ENCODE measurements around the gene NCOA3.
"Not testable (repeated sequence)": the region's sequence is repeated elsewhere in the genome, so short reads cannot be mapped to it uniquely, and the experiment has no call there.

Gene NCOA3

DNA sequence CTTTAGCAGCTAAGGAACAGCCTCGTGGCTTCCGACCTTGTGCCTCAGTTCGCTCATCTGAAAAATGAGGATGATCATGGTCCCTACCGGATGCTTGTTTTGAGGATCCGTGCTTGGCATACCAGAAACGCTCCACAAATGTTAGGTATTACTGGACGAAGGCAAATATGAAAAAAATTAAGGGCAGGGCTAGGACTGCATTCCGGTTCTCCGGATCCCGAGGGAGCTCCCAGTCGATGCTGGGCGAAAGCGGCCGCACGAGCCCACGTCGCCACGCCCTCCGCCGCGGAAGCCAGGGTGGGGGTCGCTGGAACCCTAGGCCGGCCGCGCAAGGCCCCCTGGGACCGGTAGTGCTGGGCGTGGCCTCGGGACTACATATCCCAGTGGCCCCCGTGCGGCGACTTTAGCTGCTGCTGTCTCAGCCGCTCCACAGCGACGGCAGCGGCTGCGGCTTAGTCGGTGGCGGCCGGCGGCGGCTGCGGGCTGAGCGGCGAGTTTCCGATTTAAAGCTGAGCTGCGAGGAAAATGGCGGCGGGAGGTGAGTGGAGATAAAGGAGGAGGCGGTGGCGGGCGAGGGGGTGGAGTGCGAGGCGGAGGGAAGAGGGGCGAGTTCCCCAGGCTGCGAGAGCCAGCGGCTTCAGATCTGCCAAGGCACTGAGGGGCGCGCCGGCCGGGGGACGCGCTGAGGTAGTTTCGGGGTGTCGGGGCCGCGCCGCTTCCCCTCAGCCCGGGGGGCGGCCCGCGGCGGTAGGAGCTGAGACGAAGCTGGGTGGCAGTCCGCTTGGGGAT is at the start of gene NCOA3:
Gene NCOA3, plus strand, starts transcription at position 406 of the 789 bp plus-strand sequence. CDS start 120,361 bp downstream, outside the sequence.
- DNase-seq: peak; percentile 92

DNA sequence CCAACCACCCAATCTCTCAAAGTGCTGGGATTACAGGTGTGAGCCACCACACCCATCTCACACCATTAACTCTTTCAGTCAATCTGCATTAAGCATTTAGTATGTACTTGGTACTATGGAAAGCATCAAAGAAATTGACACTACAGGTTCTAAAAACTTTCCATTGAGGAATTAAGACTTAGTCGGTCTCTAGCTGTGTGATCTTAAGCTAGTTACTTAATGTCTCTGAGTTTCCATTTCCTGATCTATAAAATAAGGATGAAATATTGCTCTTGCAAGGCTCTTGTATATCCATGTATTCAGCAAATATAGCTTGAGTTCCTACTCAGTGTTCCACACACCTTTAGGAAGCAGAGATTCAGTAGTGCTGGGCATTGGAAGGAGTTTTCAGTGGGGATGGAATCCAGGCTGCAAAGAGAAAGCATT is 48.9 kb upstream of the NCOA3 start:
- no peak for DNase-seq

- no peak for DNase-seq
Measured at GRCh38 chr20:47453167-47453782, 48.4 kb upstream of the NCOA3 start.

DNA sequence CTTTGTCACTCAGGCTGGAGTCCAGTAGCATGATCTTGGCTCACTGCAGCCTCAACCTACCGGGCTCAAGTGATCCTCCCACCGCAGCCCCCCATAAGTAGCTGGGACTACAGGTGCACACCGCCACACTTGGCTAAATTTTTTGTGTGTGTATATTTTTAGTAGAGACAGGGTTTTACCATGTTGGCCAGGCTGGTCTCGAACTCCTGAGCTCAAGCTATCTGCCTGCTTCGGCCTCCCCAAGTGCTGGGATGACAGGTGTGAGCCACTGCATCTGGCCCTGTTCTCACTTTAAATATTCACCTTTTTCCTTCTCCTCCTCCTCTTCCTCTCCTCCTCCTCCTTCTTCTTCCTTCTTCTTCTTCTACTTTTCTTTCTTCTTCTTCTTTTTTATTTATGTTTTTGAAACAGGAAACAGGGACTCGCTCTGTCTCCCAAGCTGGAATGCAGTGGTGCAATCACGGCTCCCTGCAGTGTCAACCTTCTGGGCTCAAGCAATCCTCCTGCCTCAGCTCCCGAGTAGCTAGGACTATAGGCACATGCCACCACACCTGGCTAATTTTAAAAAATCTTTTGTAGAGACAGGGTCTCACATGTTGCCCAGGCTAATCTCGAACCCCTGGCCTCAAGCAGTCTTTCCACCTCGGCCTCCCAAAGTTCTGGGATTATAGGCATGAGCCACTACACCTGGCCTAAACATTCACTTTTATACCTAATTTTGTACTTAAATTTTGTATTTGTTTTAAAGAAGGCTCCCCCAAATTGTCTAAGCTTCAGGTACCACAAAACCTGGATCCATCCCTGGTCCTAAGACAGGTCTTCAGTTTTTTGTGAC is 47.2 kb upstream of the NCOA3 start:
- no peak for DNase-seq

DNA sequence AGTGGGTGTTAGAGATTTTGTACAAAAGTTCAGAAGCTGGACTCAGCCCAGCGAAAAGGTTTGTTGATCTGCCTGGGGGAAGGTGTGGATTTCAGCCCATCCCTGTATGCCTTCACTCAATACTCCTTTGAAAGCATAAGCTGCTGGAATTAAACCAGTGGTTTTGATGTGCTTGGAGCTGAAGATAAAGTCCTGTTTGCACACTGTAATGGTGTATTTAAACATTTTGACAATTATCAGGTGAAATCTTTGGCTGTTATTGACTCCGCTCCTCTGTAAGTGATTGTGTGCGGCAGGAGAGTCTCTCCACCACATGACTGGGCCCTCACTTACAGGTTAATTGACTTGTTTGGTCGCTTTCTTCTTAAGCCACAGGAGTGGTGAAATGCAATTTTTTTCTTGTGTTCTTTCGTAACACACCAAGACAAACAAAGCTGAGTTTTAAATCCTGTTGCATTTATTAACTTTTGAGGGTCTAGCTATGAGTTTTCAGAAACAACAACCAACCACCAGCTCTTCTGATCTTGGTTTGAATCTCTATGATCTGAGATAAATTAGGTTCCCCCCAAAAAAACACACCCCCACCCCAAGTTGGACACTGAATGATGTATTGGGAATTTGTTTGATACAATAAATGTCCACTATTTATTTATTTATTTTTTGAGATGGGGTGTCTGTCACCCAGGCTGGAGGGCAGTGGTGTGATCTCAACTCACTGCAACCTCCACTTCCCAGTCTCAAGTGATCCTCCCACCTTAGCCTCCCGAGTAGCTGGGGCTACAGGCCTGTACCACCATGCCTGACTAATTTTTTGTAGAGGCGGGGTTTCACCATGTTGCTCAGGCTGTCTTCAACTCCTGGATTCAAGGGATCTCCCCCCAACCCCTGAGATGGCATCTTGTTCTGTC is 46.3 kb upstream of the NCOA3 start:
- no peak for DNase-seq

- no peak for DNase-seq
Measured at GRCh38 chr20:47456041-47456537, 45.6 kb upstream of the NCOA3 start.

DNA sequence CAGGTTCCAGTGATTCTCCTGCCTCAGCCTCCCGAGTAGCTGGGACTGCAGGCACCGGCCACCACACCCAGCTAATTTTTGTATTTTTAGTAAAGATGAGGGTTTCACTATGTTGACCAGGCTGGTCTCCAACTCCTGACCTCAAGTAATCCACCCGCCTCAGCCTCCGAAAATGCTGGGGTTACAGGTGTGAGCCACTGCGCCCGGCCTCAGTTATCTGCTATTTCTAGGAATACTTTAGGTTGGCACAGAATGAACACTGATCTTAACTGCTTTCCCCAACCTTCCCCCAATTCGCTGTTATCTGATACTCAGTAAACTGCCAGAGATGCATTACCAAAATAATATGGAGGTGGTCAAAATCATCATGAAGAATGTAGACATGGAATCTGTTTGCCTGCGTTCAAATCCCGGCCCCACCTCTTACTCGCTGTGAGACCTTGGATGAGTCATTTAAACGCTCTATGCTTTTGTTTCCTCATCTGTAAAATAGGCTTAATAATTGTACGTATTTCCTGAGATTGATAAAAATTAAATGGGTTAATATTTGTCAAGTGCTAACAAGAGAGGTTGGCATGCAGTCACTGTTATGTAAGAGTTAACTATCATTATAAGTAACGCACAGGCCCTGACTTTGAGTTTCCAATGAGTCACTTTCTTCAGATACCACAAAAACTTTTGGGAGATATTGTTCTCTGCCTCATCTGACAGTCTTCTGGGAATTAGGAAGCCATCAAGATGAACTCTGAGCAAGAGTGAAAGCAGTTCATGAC is 44.5 kb upstream of the NCOA3 start:
- DNase-seq: no peak

DNA sequence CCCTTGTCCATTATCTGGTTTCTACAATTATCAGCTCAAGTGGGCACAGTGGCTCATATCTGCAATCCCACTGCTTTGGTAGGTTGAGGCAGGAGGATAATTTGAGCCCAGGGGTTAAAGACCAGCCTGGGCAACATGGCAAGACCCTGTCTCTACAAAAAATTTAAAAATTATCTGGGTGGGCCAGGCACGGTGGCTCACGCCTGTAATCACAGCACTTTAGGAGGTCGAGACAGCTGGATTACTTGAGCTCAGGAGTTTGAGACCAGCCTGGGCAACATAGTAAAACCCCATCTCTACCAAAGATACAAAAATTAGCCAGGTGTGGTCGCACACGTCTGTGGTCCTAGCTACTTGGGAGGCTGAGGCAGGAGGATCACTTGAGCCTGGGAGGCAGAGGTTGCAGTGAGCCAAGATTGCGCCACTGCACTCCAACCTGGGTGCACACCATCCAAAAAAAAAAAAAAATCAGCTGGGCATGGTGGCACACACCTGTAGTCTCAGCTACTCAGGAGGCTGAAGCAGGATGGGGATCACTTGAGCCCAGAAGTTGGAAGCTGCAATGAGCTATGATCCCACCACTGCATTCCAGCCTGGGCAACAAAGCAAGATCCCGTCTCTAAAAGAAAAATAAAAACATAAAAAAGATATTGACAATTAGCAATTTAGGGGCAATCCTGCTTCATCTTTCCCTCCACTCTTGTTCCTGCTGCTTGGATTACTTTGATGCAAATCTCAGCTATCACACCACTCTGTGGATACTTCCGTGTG is 43.2 kb upstream of the NCOA3 start:
- not testable (repeated sequence) for DNase-seq

DNA sequence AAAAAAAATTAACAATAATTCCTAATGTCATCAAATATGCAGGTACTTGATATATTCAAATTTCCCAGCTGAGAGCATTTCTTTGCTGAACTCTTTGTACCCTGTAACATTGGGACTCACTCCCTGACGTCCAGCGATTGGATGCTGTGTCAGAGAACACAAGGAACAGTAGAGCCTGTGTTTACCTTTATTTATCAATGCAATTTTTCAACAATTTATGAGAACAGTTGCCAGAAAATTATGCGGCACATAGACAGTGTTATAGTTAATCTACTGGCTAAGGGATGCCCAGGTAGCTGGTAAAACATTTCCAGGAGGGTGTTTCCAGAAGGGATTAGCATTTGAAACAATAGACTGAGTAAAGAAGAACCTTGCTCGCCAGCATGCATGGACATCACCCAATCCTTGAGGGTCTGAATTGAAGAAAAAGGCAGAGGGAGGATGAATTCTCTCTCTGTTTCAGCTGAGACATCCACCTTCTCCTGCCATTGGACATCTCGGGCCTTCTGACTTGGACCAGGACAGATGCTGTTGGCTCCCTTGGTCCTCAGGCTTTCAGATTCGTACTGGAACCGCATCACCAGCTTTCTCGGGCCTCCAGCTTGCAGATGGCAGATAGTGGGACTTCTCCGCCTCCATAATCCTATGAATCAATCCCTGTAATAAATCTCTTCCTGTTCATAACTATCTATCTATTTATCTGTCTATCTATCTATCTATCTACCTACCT is 42.2 kb upstream of the NCOA3 start:
- DNase-seq: no peak

GRCh38 chr20:47460761-47461112 is 41.0 kb upstream of the NCOA3 start:
- not testable (repeated sequence) for DNase-seq

DNA sequence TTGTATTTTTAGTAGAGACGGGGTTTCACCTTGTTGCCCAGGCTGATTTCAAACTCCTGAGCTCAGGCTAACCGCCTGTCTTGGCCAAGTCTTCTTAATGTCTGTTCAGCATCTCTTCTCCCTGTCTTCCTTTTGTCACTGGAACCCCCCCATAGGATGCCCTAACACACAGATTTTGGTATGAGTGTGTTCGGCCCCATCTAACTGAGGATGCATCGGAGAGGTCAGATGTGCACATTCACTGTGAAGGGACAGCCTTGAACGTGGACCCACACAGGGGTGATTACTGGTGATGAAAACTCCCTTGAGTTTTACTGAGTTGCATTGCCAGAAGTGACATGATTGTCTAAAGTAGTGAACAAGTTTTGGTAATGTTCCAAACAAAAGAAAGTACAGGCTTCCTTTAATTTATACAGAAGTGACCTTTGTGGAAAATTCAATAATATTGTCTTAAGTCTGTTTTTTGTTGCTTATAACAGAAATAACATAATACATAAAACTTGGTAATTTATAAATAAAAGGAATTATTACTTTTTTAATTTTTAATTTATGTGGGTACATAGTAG is 40.5 kb upstream of the NCOA3 start:
- no peak for DNase-seq

DNA sequence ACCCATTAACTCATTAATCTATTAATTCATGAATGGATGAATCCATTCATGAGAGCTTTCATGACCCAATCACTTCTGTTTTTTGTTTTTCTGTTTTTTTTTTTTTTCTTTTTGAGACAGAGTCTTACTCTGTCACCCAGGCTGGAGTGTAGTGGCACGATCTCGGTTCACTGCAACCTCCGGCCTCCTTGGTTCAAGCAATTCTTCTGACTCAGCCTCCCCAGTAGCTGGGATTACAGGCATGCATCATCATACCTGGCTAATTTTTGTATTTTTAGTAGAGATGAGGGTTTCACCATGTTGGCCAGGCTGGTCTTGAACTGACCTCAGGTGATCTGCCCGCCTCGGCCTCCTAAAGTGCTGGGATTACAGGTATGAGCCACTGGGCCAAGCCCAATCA is 39.8 kb upstream of the NCOA3 start:
- DNase-seq: not testable (repeated sequence)

GRCh38 chr20:47464380-47465101 is 37.1 kb upstream of the NCOA3 start:
- DNase-seq: no peak

DNA sequence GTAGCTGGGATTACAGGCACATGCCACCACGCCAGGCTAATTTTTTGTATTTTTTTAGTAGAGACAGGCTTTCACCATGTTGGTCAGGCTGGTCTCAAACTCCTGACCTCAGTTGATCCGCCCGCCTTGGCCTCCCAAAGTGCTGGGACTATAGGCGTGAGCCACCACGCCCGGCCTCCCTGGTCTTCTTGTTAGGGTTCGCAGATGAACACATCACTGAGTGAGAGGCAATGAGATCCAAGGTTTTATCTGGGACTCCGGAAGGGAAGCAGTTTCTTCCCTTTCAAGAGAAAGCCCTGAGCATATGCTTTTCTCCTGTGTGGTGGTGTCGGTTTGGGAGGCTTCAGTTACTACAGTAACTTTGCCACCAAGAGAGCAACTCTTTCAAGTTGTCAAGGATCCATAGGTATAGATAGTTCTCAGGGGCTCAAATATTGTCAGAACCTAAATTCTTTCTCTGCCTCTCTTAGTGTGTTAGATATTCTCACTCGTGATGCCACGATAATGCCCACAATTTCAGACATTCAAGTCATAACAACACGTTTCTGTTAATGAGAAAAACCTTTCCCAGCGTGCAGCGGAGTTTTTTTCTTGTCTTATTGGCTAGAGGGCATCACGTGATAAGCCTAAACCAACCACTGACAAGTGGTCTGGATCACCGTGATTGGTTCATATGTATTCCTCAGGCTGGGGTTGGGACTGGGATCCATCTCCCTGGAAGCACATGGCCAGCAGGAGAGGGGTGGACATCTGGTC is 36.2 kb upstream of the NCOA3 start:
- no peak for DNase-seq

- DNase-seq: no peak
Measured at GRCh38 chr20:47466213-47466612, 35.5 kb upstream of the NCOA3 start.

DNA sequence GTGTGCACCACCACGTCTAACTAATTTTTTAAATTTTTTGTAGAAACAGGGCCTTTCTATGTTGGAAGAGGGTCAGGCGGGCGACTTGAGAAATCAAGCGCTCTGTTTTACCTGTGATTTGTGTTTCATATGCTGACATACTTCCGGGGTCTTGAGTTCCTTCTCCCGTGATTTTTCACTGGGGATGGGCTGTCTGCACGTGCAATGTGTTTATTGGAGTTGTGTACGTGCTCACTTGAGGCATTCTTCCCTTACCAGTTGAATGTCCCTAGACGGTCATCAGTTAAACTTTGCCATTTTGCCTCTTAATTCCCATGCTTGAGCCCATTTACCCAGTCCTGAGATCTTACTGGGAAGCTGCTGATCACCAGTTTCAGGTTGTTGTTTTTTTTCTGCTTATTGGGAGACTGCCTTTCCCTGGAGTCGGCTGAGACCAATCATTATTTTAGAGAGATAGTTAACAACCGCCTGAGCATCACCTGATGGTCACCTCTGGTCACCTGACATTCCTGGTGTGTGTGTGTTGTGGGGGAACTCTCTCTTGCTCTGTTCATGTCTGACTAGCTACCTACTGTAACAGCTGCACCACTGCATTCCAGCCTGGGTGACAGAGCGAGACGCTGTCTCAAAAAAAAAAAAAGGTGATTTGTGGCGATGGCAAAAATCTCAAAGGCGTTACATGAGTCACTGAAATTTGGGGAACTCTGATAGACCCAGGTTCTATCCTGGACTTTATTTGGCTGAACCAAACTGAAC is 34.8 kb upstream of the NCOA3 start:
- DNase-seq: no peak

DNA sequence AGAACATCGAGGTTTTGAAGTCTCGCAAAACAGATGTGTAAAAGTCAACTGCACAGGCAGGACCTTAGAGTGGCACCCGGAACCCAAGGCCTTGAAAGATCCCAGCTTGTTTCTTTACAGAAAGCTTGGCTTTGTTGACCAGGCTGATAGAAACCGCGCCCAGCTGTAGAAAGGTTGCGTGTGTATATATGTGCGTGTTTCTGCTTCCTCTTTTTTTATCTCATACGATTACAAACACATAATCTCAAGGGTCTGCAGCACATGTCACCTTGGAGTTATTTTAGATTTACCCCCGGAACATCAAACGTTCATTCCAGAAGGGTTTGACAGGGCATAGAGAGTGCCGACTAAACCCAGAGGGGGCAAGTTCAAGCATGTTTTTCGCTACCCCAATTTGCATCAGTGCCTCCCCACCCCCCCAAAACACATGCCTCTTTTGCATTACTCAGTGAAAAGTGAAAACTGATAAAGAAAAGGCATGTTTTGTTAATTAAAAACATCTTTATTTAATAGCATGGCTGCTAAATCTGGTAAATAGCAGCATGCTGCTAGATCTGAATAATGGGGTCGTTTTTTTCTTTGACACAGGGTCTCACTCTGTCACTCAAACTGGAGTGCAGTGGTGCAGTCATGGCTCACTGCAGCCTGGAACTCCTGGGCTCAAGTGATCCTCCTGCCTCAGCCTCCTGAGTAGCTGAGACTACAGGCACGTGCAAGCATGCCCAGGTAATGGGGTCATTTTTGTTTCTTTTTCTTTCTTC is 33.2 kb upstream of the NCOA3 start:
- no peak for DNase-seq
